ENCODE measurements around the gene RRM1.
"Not testable (repeated sequence)": the region's sequence is repeated elsewhere in the genome, so short reads cannot be mapped to it uniquely, and the experiment has no call there.

Gene RRM1

DNA sequence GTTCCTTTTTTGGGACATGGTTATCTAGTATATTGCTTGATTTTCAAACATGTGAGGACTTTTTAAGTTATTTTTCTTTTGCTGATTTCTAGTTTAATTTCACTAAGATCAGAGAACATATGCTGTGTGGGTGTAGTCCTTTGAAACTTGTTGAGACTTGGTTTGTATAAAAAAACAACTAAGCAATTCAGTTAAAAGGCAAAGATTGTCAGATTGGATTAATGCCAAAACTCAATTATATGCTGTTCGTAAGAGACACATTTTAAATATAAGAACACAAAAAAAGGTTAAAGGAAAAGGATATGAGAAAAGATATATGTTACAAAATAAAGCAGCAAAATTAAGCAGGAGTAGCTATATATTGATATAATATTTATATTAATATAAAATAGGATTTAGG is 17.8 kb upstream of the RRM1 start:
- H3K4me3 ChIP-seq (ENCODE audit: low read depth, low read length) = no peak overlapping the region

DNA sequence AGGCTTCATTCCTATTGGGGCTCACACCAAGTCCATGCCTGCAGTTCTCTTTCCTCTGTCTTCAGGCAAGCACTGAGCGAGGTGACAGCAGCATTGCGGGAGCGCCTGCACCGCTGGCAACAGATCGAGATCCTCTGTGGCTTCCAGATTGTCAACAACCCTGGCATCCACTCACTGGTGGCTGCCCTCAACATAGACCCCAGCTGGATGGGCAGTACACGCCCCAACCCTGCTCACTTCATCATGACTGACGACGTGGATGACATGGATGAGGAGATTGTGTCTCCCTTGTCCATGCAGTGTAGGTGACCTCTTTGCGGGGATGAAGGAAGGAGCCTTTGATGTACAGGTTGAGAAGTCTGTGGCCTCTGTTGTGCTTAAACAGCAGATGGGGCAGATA is 11.4 kb upstream of the RRM1 start:
- H3K4me3 ChIP-seq (ENCODE audit: low read depth, low read length) = no peak overlapping the region

GRCh38 chr11:4084406-4085125 is 10.0 kb upstream of the RRM1 start:
- H3K4me3 ChIP-seq (ENCODE audit: low read depth, low read length) = no peak overlapping the region

DNA sequence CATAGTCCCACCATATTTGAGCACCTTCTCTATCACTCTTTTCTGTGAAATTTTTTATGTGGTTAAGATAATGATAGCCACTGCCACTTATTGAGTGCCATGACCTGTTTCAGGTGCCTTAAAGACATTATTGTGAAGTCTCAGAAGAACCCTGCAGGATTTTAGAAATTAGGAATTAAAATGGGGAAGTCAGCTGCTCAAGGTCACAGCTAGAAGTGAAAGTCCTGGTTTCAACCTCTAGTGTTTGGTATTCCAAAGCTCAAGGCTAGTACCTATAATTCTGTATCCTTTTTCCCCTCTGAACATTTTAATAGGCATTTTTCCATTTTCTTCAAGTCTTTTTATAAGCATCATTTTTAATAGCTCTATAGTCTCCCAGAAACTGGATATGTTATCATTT is 9.0 kb upstream of the RRM1 start:
- H3K4me3 ChIP-seq (ENCODE audit: low read depth, low read length) = no peak overlapping the region

DNA sequence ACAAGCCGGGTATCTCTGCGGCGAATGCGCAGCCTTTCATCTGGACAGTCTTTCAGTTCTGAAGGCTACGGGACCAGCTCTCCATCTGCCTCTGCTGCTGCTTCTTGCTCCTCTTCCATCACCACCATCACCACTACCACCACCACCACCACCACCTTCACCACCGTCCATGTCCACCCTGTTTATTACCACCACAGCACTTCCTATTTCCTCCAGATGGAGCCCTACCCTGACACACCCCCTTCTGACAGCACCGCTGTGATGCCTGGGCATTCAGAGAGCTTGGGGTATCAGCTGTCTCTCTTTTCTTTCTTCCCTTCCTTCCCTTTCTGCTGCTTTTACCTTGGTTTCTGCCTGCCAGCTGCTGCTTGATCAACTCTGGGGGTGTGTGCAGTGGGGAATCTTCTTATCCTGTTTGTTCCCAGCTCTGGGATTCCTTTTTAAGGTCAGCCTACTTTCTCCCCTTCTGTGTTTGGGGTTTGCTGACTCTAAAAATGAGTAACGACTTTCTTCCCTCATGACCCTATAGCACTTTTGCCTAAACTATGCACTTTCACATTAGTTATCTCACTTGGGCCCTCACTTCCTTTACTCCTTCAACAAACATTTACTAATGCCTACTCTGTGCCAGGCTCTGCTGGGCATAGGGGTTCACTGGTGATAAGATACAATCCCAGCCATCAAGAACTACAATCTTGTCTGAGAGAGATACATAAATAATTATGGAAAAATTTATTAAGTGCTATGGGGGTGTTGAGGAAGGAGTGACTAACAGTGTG is 7.8 kb upstream of the RRM1 start:
- no peak overlapping the region for H3K4me3 ChIP-seq (ENCODE audit: low read depth, low read length)

GRCh38 chr11:4087551-4087950 is 7.0 kb upstream of the RRM1 start:
- no peak overlapping the region for H3K4me3 ChIP-seq (ENCODE audit: low read depth, low read length)

DNA sequence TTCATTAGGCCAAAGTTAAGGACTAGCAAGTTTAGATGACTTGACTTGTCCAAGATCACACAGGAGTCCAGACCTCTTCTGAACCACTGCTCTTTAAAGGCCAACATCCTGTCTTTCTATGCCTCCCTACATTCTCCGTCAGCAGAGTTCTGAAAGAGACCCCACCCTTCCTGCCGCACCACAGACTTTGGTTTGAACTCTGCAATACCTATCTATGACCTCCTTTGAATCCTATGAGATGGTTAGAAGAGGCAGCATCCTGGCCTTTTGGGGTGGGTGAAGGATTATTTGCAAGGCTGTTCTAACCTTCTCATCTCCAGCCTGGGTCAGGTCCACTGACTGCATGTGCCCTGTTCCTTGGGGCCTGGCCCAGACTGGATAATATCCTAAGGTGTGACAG is 4.3 kb upstream of the RRM1 start:
- H3K4me3 ChIP-seq (ENCODE audit: low read depth, low read length) = no peak overlapping the region

DNA sequence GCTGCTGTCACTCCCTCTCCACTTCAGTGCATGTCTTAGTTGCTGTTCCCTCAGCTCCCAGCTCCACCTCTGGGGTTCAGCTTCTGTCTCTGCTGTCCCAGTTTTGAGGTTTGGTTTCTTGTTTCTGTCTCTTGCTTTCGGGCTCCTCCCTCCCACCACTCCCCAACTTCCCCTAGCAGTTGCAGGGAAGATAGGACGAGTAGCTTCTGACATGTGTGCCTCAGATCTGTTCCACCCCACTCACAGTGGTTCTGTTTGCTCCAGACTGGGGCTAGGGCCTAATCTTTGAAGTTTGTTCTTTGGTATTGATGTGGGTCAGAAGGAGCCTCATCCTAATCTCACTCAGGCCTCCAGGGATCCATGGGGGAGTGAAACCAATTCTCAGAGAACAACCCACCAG is 2.6 kb upstream of the RRM1 start:
- H3K4me3 ChIP-seq (ENCODE audit: low read depth, low read length) = no peak overlapping the region

- peak overlapping the region; percentile 84 for H3K4me3 ChIP-seq (ENCODE audit: low read depth, low read length)
These were observed 866 bp upstream of the RRM1 start for GRCh38 chr11:4093519-4094347.

GRCh38 chr11:4095509-4096230 is 1.1 kb downstream of the RRM1 start:
- H3K4me3 ChIP-seq (ENCODE audit: low read depth, low read length) = peak overlapping the region; percentile 84

- H3K4me3 ChIP-seq (ENCODE audit: low read depth, low read length) = no peak overlapping the region
These were observed 3.5 kb downstream of the RRM1 start for GRCh38 chr11:4098026-4098621.

DNA sequence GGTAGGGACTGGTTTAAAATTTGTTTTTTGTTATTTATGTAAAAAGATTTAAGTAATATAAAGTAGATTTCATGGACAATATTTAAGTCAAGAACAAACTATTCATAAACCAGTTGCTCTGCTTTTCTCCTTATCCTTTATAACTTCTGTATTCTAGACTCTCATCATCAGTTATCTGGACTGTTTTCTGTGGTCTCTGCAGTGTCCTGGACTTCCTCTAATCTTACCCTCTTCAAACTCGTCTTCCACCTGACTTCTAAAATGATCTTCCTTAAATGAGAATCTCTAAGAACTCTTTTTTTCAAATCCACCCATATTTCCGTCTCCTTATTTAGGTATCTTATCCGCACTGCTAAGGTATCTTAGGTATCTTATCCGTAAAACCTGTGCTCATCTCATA is 8.1 kb downstream of the RRM1 start:
- H3K4me3 ChIP-seq (ENCODE audit: low read depth, low read length) = no peak overlapping the region

DNA sequence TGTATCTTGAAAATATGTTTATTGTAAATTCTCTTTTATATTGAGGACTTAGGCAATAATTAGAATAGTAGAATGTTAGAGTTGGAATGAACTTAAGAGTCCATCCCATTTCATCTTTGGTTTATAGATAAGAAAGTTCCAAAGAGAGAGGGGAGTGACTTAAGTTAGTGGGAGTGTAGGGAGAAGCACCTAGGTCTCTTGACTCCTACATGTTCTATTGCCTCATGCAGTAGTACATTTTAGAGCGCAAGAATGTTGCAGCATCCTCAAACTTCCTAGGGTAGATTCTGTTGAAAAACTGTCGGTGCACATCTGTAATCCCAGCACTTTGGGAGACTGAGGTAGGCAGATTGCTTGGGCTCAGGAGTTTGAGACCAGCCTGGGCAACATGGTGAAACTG is 8.7 kb downstream of the RRM1 start:
- H3K4me3 ChIP-seq (ENCODE audit: low read depth, low read length) = no peak overlapping the region

DNA sequence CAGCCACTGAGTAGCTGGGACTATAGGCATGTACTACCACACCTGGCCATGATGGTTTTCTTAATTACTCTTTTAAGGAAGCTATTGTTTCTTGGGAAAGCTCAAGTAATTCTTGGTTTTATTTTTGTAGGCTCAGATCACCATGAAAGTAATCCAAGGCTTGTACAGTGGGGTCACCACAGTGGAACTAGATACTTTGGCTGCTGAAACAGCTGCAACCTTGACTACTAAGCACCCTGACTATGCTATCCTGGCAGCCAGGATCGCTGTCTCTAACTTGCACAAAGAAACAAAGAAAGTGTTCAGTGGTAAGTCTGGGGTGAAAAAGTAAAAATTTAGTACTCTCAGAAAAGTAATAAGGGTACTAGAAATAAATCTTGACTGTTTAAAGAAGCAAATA is 11.3 kb downstream of the RRM1 start:
- no peak overlapping the region for H3K4me3 ChIP-seq (ENCODE audit: low read depth, low read length)

DNA sequence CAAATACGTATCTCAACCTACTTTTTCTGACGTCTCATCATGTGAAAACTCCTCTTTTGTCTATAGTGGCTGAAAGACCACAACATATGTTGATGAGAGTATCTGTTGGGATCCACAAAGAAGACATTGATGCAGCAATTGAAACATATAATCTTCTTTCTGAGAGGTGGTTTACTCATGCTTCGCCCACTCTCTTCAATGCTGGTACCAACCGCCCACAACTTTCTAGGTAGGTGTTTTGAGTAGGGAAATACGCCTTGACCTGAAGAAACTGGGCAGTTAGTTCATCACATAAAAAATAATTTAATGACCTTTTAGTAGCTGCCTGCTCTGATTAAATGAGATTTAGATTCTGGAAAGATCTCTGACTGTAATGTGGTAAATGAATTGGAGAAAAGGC is 17.2 kb downstream of the RRM1 start:
- H3K4me3 ChIP-seq (ENCODE audit: low read depth, low read length) = no peak overlapping the region

DNA sequence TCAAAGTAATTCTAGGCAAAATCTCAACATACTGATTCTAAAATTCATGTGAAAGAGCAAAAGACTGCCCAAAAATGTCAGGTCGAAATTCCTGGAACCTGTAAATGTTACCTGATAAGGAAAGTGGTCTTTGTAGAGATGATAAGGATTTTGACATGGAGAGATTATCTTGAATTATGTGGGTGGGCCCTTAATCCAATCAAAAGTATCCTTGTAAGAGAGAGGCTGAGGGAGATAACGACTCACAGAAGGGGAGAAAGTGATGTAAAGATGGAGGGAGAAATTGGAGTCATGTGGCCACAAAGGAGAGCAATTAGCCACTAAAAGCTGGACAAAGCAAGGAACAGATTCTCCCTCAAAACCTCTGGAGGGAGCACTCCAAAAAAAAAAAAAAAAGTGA is 20.5 kb downstream of the RRM1 start:
- no peak overlapping the region for H3K4me3 ChIP-seq (ENCODE audit: low read depth, low read length)

GRCh38 chr11:4118107-4118506 is 23.5 kb downstream of the RRM1 start:
- H3K4me3 ChIP-seq (ENCODE audit: low read depth, low read length) = no peak overlapping the region

DNA sequence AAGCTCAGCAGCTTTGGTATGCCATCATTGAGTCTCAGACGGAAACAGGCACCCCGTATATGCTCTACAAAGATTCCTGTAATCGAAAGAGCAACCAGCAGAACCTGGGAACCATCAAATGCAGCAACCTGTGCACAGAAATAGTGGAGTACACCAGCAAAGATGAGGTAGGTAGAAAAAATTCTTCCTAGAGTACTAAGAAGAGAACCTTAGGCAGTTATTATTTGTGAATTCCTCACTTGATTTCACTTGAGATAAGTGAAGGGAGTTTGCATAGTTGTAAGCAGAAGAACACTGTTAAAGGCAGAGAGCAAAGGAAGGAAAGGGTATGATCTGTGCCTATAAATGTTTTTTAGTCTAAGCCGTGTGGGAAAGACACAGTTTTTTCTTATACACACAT is 28.6 kb downstream of the RRM1 start:
- no peak overlapping the region for H3K4me3 ChIP-seq (ENCODE audit: low read depth, low read length)

DNA sequence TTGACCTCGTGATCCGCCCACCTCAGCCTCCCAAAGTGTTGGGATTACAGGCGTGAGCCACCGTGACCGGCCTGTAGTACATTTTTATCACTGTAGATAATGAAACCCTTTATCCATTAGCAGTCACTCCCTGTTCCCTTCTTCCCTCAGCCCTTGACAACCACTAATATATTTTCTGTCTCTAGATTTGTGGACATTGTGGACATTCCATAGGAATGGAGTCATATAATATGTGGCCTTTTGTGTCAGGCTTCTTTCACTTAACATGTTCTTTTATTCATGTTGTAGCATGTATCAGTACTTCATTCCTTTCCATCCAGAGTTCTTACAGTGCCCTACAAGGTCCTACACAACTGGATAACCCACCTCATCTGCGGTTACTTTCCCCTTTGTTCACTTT is 30.5 kb downstream of the RRM1 start:
- no peak overlapping the region for H3K4me3 ChIP-seq (ENCODE audit: low read depth, low read length)

- no peak overlapping the region for H3K4me3 ChIP-seq (ENCODE audit: low read depth, low read length)
These were observed 32.8 kb downstream of the RRM1 start for GRCh38 chr11:4127357-4127756.

DNA sequence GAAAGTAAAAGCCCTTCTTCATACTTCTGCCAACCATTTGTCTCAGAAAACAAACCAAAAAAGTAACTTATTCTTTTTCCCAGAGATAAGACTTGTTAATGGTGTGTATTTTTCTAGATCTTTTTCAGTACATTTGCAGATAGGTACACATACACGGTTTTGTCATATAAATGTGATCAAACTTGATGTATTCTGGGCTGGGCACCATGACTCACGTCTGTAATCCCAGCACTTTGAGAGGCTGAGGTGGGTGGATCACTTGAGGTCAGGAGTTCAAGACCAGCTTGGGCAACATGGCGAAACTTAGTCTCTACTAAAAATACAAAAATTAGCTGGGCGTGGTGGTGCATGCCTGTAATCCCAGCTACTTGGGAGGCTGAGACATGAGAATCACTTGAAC is 35.6 kb downstream of the RRM1 start:
- not testable (repeated sequence) for H3K4me3 ChIP-seq (ENCODE audit: low read depth, low read length)
